ENCODE data around the gene SLC9A9. TPM values are rescaled to one million over a fixed set of nuclear protein-coding genes. Genes with fewer than 3 reads are reported as not detected.

SLC9A9 gene
- total RNA-seq, 1 experiment from 2014 or later: 1.4 TPM

DNA sequence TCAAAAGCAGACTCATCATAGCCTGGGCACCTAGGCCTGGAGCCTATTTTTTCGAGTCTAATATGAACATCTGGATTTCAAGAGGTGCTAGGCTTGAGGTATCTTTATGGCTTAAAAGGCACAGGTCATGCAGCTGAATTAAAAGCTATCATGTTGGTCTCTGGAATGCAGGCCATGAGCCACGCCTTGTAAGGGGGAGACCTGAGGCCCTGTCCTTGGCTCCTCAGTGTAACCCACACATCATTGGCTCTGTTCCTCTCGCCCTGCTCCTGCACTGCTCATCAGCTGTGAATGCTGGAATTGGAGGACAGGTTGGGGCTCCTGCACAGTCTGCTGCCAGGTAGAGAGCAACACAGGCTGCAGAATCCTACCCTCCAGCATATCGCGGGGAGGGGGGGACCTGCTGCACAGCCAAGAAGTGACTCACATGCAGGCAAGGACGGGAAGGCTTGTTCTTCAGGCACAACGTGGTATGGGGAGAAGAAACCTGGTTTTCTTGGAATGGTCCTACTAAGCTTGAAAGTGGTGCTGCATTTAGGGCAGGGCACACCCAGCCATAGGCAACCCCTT, 582.7 kb downstream of the SLC9A9 start:
- DNase-seq (ENCODE audit: low spot score): no peak
- H3K4me1 ChIP-seq (ENCODE audit: insufficient read depth, low read length, poor library complexity, severe bottlenecking): no peaks in the 10 kb centered on the region
- H3K9me3 ChIP-seq (ENCODE audit: low read depth, low read length, poor library complexity, severe bottlenecking): no peaks in the 10 kb centered on the region
- no peak overlapping the region for H3K27ac ChIP-seq (ENCODE audit: low read depth, low read length, poor library complexity, severe bottlenecking)
- ChIA-PET CTCF (no interaction called here), POLR2A (ENCODE audit: low non-redundant PET) (no interaction called here)
- BruUV-seq (replicated peaks): no TSS peak
- H3K36me3 ChIP-seq (ENCODE audit: insufficient read depth, low read length, poor library complexity, severe bottlenecking): no peaks in the 10 kb centered on the region
- intact Hi-C loops (cut with micrococcal nuclease; ENCODE audit: unreplicated experiment): no loop called here
- TF ChIP-seq CTCF (conservative IDR thresholded peaks at IDR 0.05; ENCODE audit: low read depth, low read length): no peak
- no peak for TF ChIP-seq EZH2 (IDR thresholded peaks at IDR 0.05; ENCODE audit: borderline replicate concordance, low read depth, low read length, poor library complexity, severe bottlenecking)
- no peaks in the 10 kb centered on the region for H3K27me3 ChIP-seq (replicated peaks; ENCODE audit: insufficient read depth, low read depth, low read length, poor library complexity)
- H3K4me3 ChIP-seq (ENCODE audit: low read depth, low read length, poor library complexity, severe bottlenecking): no peak overlapping the region

DNA sequence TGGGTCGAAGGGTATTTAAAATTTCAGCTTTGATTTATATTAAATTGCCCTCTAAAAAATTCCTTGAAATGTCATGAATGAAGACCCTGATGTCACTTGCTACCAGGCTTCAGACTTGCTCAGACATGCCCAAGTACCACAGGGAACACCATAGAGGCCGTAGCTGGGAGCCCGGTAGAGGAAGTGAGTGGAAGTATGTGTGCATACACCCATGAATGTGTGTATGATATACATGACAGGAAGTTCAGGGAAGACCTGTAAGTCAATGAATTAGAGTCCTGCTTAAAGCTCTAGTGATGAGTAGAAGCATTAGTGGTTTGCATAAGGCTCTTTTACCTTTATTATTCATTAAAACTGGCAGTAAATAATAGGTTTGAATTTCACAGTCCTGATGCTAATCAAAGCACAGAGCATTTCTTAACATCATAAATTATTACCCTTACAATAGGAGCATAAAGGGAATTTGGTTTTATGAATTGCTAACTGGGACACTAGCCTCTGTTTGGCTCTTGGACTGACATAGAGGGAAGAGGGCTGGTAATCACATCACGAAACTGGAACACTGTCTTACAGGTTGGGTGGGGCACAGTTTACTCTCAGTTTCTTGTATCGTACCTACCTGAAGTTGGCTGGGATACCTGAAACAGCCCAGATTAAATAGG, 584.3 kb downstream of the SLC9A9 start:
- no peak for DNase-seq (ENCODE audit: low spot score)
- no peaks in the 10 kb centered on the region for H3K36me3 ChIP-seq (ENCODE audit: insufficient read depth, low read length, poor library complexity, severe bottlenecking)
- ChIA-PET CTCF (no interaction called here), POLR2A (ENCODE audit: low non-redundant PET) (no interaction called here)
- BruUV-seq (replicated peaks): no TSS peak
- H3K4me1 ChIP-seq (ENCODE audit: insufficient read depth, low read length, poor library complexity, severe bottlenecking): no peaks in the 10 kb centered on the region
- H3K27ac ChIP-seq (ENCODE audit: low read depth, low read length, poor library complexity, severe bottlenecking): no peak overlapping the region
- no peak overlapping the region for H3K4me3 ChIP-seq (ENCODE audit: low read depth, low read length, poor library complexity, severe bottlenecking)
- H3K27me3 ChIP-seq (replicated peaks; ENCODE audit: insufficient read depth, low read depth, low read length, poor library complexity): no peaks in the 10 kb centered on the region
- H3K9me3 ChIP-seq (ENCODE audit: low read depth, low read length, poor library complexity, severe bottlenecking): no peaks in the 10 kb centered on the region
- intact Hi-C loops (cut with micrococcal nuclease; ENCODE audit: unreplicated experiment): no loop called here
- no peak for TF ChIP-seq CTCF (conservative IDR thresholded peaks at IDR 0.05; ENCODE audit: low read depth, low read length)
- TF ChIP-seq EZH2 (IDR thresholded peaks at IDR 0.05; ENCODE audit: borderline replicate concordance, low read depth, low read length, poor library complexity, severe bottlenecking): no peak

GRCh38 chr3:143261848-143262247, 586.4 kb downstream of the SLC9A9 start:
- TF ChIP-seq EZH2 (IDR thresholded peaks at IDR 0.05; ENCODE audit: borderline replicate concordance, low read depth, low read length, poor library complexity, severe bottlenecking) (no peak), CTCF (conservative IDR thresholded peaks at IDR 0.05; ENCODE audit: low read depth, low read length) (no peak)
- ChIA-PET POLR2A (ENCODE audit: low non-redundant PET) (no interaction called here), CTCF (no interaction called here)
- intact Hi-C loops (cut with micrococcal nuclease; ENCODE audit: unreplicated experiment): no loop called here
- H3K4me1 ChIP-seq (ENCODE audit: insufficient read depth, low read length, poor library complexity, severe bottlenecking): no peaks in the 10 kb centered on the region
- no peak overlapping the region for H3K4me3 ChIP-seq (ENCODE audit: low read depth, low read length, poor library complexity, severe bottlenecking)
- no peak for DNase-seq (ENCODE audit: low spot score)
- no TSS peak for BruUV-seq (replicated peaks)
- no peaks in the 10 kb centered on the region for H3K9me3 ChIP-seq (ENCODE audit: low read depth, low read length, poor library complexity, severe bottlenecking)
- H3K27ac ChIP-seq (ENCODE audit: low read depth, low read length, poor library complexity, severe bottlenecking): no peak overlapping the region
- H3K36me3 ChIP-seq (ENCODE audit: insufficient read depth, low read length, poor library complexity, severe bottlenecking): no peaks in the 10 kb centered on the region
- no peaks in the 10 kb centered on the region for H3K27me3 ChIP-seq (replicated peaks; ENCODE audit: insufficient read depth, low read depth, low read length, poor library complexity)
